HG03025 (cell line): ENCODE results near the gene ARHGAP30.

Experiments used
- ATAC-seq: cut with Tn5 transposase; IDR thresholded peaks from one replicate; pipeline ENCODE4 v1.9.1; 2021; ENCODE audit warnings: mild to moderate bottlenecking, moderate library complexity; ENCODE audit not compliant: unreplicated experiment, low FRiP score

The ARHGAP30 gene

DNA sequence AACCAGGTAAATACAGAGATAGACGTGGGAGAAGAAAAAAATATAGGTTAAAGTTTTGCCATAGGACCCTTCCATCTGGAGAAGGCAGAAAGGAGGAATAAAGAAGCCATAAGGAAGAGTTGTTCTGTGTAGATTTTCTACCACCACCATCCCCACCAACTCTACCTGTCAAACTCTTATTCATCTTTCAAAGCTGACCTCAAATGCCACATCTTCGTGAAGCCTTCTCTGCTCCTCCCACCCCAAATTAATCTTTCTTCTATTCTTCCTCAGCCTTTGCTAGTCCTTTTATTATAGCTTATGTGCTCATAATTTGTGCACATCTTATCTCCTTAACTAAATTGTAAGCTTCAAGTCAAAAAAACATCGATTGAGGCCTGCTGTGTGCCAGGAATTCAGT is 20.9 kb upstream of the ARHGAP30 start:
- ATAC-seq, result no peak

DNA sequence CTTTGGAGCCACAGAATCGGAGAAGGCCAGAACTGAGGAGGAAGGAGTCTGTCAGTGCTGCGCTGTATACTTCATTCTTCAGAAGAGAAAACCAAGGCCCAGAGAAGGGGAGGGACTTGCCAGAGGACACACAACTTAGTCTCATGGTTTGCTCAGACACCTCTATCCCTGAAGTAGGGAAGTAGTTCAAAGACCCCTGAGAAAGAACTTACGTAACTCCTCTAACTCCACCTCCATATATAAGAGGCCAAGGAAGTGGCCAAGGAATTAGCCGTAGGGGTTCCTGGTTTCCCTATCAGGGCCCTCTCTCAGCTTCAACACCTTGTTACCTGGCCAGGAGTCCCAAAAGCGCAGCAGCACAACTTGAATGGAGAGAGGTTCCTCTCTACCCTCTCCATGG is 20.2 kb upstream of the ARHGAP30 start:
- no peak for ATAC-seq

GRCh38 chr1:161089251-161089924 is 19.7 kb upstream of the ARHGAP30 start, which contains the start of gene NECTIN4:
Gene NECTIN4 (minus strand): TSS chr1:161089558. CDS start chr1:161089296, 262 bp downstream.
- ATAC-seq, result no peak

GRCh38 chr1:161088587-161089110 is 19.0 kb upstream of the ARHGAP30 start:
- no peak for ATAC-seq

GRCh38 chr1:161086457-161086856 is 16.8 kb upstream of the ARHGAP30 start:
- ATAC-seq, result no peak

DNA sequence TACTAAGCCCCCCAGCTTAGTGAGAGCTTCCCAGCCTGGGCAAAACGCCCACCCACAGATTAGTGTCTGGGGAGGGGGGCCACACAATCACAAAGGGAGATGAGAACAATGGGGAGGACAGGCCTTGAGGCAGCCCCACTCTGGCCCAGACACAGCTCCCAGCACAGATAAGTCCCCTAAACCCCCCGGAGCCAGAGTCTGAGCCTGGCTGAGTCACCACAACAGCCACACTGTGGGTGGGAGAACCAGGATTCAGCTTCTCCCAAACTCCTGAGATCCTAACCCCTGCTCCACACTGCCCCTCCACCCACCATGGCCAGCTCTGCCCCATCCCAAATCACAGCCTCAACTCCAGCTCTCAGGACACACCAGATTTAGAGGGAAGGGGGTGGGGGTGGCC is 15.5 kb upstream of the ARHGAP30 start:
- ATAC-seq, result no peak

DNA sequence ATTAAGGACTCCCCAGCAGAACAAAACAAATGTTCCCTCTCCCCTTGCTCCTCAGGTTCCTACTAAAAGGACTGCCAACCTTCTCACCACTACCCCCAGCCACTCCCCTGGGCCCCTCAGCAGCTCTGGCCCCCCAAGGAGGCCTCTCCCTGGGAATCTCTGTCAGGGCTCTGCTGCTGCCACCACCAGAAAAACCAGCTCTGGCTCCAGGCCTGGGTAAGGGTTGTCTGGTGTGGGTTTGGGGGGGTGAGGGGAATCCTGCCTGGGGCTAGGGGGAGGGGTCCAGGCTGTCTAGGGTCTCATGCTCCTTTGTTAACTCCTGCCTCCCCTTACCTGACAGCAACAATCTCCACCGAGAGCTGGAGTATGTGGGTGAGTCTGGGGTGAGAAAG is 14.9 kb upstream of the ARHGAP30 start:
- no peak for ATAC-seq

- no peak for ATAC-seq
These were observed 14.3 kb upstream of the ARHGAP30 start for GRCh38 chr1:161083748-161084596.

GRCh38 chr1:161082996-161083747 is 13.5 kb upstream of the ARHGAP30 start:
- no peak for ATAC-seq

GRCh38 chr1:161082483-161082882 is 12.8 kb upstream of the ARHGAP30 start:
- no peak for ATAC-seq

DNA sequence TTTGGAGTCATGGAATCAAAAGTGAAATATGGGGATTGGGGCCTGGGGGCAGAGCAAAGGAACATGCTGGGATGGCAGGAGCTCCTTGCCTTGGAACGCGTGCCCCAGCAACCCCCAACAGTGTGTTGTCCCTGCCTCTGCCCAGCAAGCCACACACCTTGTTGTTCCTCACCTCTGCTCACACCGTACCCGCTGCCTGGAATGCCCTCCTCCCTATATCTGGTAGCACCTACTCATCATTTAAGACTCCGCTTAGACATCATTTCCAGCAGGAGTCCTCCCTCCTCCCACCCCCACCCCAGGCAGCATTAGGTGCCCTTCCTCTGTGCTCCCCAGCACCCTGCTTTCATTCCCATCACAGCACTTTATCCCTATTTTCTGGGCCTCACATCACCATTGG is 11.8 kb upstream of the ARHGAP30 start:
- ATAC-seq, result no peak

- no peak for ATAC-seq
These were observed 11.0 kb upstream of the ARHGAP30 start for GRCh38 chr1:161080441-161081405.

- ATAC-seq, result no peak
These were observed 9.9 kb upstream of the ARHGAP30 start for GRCh38 chr1:161079436-161080110.

GRCh38 chr1:161077426-161077825 is 7.7 kb upstream of the ARHGAP30 start:
- ATAC-seq, result no peak

- no peak for ATAC-seq
These were observed 6.7 kb upstream of the ARHGAP30 start for GRCh38 chr1:161076410-161076809.

- ATAC-seq, result no peak
These were observed 5.1 kb upstream of the ARHGAP30 start for GRCh38 chr1:161074676-161075368.

GRCh38 chr1:161073474-161074121 is 3.9 kb upstream of the ARHGAP30 start:
- no peak for ATAC-seq
